GM18867 (cell line): Measurements from ENCODE around the gene EFCAB3.
A peak's percentile ranks its signal among the peaks of the same experiment; 100 is the strongest.
"Not testable (repeated sequence)": the region's sequence is repeated elsewhere in the genome, so short reads cannot be mapped to it uniquely, and the experiment has no call there.

ENCODE experiments used
- ATAC-seq: cut with Tn5 transposase; IDR thresholded peaks from one replicate; pipeline ENCODE4 v1.9.1; 2021; ENCODE audit warnings: mild to moderate bottlenecking, moderate library complexity; ENCODE audit not compliant: unreplicated experiment

Gene EFCAB3

GRCh38 chr17:62458483-62458882 lies 78.1 kb downstream of the EFCAB3 start:
- peak; percentile 33 for ATAC-seq

GRCh38 chr17:62464422-62464821 lies 84.1 kb downstream of the EFCAB3 start:
- ATAC-seq: not testable (repeated sequence)

- ATAC-seq: not testable (repeated sequence)
These were observed 84.9 kb downstream of the EFCAB3 start for GRCh38 chr17:62465271-62465670.
